BLaER1 (cell line): Measurements from ENCODE around the gene NAA20.

Experiments used
- H3K27ac ChIP-seq: shearing (Covaris generic); formaldehyde crosslinking; 2 replicates; pipeline ENCODE4 v1.8.1; 2022
- H3K27me3 ChIP-seq: shearing (Covaris generic); formaldehyde crosslinking; 2 replicates; pipeline ENCODE4 v1.8.1; 2022
- H3K36me3 ChIP-seq: shearing (Covaris generic); formaldehyde crosslinking; 2 replicates; pipeline ENCODE4 v1.8.1; 2022
- H3K4me1 ChIP-seq: shearing (Covaris generic); formaldehyde crosslinking; 2 replicates; pipeline ENCODE4 v1.8.1; 2022
- H3K4me2 ChIP-seq: shearing (Covaris generic); formaldehyde crosslinking; 2 replicates; pipeline ENCODE4 v1.8.1; 2022
- H3K4me3 ChIP-seq: shearing (Covaris generic); formaldehyde crosslinking; 2 replicates; pipeline ENCODE4 v1.8.1; 2022
- H3K9ac ChIP-seq: shearing (Covaris generic); formaldehyde crosslinking; 2 replicates; pipeline ENCODE4 v1.8.1; 2022
- H3K9me3 ChIP-seq: shearing (Covaris generic); formaldehyde crosslinking; 2 replicates; pipeline ENCODE4 v1.8.1; 2022
- H4K20me1 ChIP-seq: shearing (Covaris generic); formaldehyde crosslinking; 2 replicates; pipeline ENCODE4 v1.8.1; 2022
- Cebpa-rat ChIP-seq: shearing (Covaris generic); IDR thresholded peaks from 2 replicates; pipeline ENCODE4 v1.8.1; 2022

NAA20 gene

DNA sequence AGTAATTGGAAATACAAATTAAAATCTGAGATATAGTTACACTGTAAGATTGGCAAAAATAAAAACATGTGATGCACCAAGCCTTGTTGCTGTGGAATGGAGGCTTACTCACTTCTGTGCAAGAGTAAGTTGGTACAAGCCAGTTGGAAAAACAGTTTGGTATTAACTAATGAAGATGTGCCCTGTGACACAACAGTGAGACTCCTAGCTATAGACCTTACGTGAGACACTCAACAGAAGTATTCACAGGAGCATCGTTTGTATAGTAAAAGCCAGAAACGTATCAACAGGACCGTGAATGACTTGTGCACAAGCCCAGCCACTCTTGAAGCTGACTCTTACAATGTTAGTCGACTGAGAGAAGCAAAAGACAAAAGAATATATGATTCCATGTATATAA, 14.6 kb downstream of the NAA20 start:
- no peak for TF ChIP-seq Cebpa-rat
- Histone ChIP-seq H3K27me3 (no peaks in the 10 kb centered on the region), H4K20me1 (peaks cover 56% of the 10 kb centered on the region), H3K27ac (no peak overlapping the region), H3K9me3 (no peaks in the 10 kb centered on the region), H3K4me1 (no peaks in the 10 kb centered on the region), H3K9ac (no peak overlapping the region), H3K4me3 (no peak overlapping the region), H3K36me3 (peaks cover 97% of the 10 kb centered on the region), H3K4me2 (no peak overlapping the region)

DNA sequence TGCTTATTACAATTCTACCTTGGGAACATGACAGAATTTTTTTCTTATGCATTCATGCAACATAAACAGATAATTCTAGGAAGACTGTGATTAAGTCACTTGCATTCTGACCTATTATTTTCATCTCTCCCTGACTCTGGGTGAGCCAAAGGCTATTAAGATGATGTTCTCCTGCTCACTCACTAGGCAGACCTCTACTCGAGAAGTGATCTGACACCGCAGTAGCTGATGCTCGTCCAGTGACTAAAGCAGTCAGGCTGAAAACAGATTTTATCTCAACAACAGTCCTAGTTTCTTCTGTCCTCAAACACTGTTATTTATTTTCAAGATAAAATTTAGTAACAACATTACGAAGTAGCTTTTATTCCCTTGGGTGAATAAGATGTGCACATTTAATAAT, 17.3 kb downstream of the NAA20 start:
- Histone ChIP-seq H3K27me3 (no peaks in the 10 kb centered on the region), H3K4me3 (no peak overlapping the region), H3K9ac (no peak overlapping the region), H3K27ac (no peak overlapping the region), H4K20me1 (peaks cover 61% of the 10 kb centered on the region), H3K9me3 (no peaks in the 10 kb centered on the region), H3K4me2 (no peak overlapping the region), H3K4me1 (no peaks in the 10 kb centered on the region), H3K36me3 (peaks cover 98% of the 10 kb centered on the region)
- TF ChIP-seq Cebpa-rat: no peak

DNA sequence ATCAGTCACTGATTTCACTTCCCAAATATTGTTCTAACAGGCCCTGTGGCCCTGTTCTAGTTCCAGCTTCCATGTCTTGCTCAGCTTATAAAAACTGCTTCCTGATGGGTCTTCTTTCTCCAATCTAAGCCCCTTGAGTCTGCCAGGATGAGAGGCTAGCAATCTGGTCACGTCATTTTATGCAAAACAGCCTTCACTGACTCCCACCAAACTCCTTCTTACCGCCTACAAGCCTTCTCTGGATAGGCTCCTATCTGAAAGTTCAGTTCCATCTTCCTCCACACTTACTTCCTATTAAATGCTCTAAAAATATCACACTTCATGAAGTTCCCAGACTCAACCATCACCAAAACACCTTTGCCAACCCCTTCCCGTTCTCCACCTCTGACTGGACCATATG, 19.6 kb downstream of the NAA20 start:
- Histone ChIP-seq H3K9ac (no peak overlapping the region), H4K20me1 (peaks cover 52% of the 10 kb centered on the region), H3K9me3 (no peaks in the 10 kb centered on the region), H3K27me3 (no peaks in the 10 kb centered on the region), H3K4me2 (no peak overlapping the region), H3K36me3 (peaks cover 100% of the 10 kb centered on the region), H3K4me1 (no peaks in the 10 kb centered on the region), H3K27ac (no peak overlapping the region), H3K4me3 (no peak overlapping the region)
- no peak for TF ChIP-seq Cebpa-rat

DNA sequence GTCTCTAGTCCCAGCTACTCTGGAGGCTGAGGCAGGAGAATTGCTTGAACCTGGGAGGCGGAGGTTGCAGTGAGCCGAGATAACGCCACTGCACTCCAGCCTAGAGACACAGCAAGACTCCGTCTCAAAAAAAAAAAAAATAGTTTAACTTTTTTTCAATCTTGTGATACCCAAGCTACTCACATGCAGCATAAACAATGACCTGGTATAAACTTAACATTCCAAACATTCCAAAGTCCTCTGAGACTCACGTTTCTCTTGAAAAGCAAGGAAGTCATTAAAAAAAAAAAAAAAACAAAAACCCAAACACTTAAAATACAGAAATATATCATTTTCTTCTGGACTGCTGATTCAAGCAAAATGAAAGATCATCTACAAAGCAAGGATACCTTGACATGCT, 20.8 kb downstream of the NAA20 start:
- H4K20me1 ChIP-seq: peaks cover 51% of the 10 kb centered on the region
- no peaks in the 10 kb centered on the region for H3K27me3 ChIP-seq
- peaks cover 100% of the 10 kb centered on the region for H3K36me3 ChIP-seq
- H3K9ac ChIP-seq: no peak overlapping the region
- no peak for TF ChIP-seq Cebpa-rat
- H3K9me3 ChIP-seq: no peaks in the 10 kb centered on the region
- H3K4me1 ChIP-seq: no peaks in the 10 kb centered on the region
- no peak overlapping the region for H3K4me3 ChIP-seq
- H3K4me2 ChIP-seq: no peak overlapping the region
- H3K27ac ChIP-seq: no peak overlapping the region

DNA sequence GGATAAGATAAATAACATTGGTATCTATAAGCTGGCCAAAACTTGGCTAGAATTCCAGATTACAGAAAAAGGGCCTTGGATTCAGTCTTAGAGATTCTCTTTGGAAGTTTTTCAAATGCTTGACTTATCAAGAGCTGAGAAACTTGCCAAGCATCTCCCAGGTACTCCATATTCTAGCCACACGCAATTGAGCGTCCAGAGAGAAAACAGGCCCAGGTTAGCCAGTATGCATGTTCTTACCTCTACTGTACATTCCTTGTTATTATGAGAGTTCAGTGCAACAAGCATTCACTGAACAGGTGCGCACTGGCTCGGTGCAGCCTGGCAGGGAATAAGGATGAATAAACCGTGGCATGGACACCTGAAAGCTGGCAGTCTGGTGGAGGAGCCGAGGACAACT, 21.4 kb downstream of the NAA20 start:
- TF ChIP-seq Cebpa-rat: no peak
- Histone ChIP-seq H3K27me3 (no peaks in the 10 kb centered on the region), H3K4me3 (no peak overlapping the region), H3K9me3 (no peaks in the 10 kb centered on the region), H3K4me2 (no peak overlapping the region), H4K20me1 (peaks cover 48% of the 10 kb centered on the region), H3K27ac (no peak overlapping the region), H3K9ac (no peak overlapping the region), H3K4me1 (no peaks in the 10 kb centered on the region), H3K36me3 (peaks cover 100% of the 10 kb centered on the region)

DNA sequence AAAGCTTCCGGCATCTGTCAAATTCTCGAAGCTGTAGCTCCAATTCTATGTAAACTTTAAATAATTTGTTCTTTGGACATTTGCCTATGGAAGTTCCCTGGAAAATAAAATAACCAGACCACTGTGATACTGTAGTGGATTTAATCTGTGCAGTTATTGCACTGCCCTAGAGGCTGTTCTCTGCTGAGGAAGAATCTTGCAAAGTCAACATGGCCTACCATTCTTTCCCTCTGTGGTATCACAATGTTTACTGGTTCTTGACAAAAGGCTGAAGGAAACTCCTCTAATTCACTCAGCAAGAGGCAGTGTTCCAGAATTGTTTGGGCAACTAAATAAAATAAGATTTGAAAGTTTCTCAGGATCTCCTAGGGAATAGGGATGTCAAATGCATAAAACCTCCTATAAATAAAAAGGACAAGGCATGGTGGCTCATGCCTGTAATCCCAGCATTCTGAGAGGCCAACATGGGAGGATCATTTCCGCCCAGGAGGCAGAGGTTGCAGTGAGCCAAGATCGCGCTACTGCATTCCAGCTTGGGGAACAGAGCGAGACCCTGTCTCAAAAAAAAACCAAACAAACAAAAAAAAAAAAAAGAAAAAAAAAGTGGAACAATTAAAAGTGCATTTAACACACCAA, 22.7 kb downstream of the NAA20 start:
- Histone ChIP-seq H4K20me1 (peaks cover 47% of the 10 kb centered on the region), H3K9me3 (no peaks in the 10 kb centered on the region), H3K36me3 (peaks cover 100% of the 10 kb centered on the region), H3K27ac (no peak overlapping the region), H3K4me3 (no peak overlapping the region), H3K27me3 (no peaks in the 10 kb centered on the region), H3K4me1 (no peaks in the 10 kb centered on the region), H3K9ac (no peak overlapping the region), H3K4me2 (no peak overlapping the region)
- no peak for TF ChIP-seq Cebpa-rat

DNA sequence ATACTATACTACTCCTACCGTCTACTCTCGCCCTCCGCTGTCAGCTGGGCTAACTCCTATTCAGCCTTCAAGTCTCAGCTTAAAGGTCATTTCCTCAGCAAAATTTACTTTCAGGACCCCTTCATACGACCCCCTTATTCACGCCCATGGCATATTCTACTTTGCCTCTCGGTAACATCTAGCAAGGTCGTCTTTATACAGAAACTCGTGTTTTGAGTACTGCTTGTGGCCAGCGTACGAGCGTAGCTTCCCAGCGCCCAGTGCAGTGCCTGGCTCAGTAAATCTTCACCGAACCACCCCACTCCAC, 34.6 kb downstream of the NAA20 start:
- Histone ChIP-seq H3K27ac (peak overlapping the region; percentile 87), H3K4me1 (peaks cover 29% of the 10 kb centered on the region), H3K27me3 (no peaks in the 10 kb centered on the region), H4K20me1 (peaks cover 16% of the 10 kb centered on the region; the same call in 1 of the 2 replicates), H3K9ac (peak overlapping the region; percentile 88), H3K4me2 (peak overlapping the region; percentile 92), H3K36me3 (peaks cover 42% of the 10 kb centered on the region), H3K9me3 (no peaks in the 10 kb centered on the region), H3K4me3 (peak overlapping the region; percentile 89)
- no peak for TF ChIP-seq Cebpa-rat

DNA sequence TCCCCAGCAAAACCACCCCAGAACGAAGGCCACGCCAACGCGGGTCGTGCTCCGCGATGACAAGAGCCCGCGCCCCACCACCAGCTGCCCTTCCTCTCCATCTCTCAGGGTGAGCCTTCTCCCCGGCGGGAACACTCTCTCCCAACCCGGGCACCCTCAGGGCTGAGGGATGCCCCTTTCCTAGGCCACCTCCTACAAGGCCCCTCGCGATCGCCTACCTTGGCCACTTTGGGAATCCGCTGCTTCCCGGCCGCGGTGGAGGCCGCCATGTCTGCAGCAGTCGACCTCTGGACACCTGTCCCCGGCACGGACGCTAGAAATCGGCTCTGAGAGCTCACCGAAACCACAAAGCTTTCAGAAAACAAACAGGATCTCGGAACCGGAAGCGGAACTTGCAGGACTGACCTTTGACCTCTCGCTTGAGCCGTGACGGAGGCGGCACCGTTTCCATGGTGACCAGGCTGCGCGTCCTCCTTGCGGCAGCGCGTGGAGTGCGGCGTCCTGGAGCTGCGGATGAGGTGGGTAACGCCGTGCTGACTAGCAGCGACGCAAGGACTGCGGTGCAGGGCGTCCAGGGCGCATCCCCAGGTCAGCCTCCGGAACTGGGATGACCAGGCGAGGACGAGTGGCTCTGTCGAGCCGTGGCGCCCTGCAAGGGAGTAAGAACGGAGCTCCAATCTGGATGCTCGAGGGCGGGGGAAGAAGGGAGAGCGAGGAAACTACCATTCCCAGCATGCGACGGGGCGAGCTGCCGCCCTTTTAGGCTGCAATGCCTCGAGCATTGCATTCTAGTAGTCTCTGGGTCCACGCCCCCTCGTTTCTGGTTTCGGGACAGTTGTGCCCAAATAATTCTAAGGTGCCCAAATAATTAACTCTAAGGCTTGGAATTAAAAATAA, 35.2 kb downstream of the NAA20 start, which contains the start of the genes CFAP61 and CRNKL1:
Gene CFAP61, plus strand, starts transcription at position 459 of the 897 bp plus-strand sequence. CDS start 4,122 bp downstream, outside the sequence.
Gene CRNKL1, minus strand, starts transcription at position 393 of the 897 bp plus-strand sequence. Its CDS starts 124 bp downstream, at position 269.
- Histone ChIP-seq H3K27me3 (no peaks in the 10 kb centered on the region), H3K27ac (peak within 1 kb of the TSS; percentile 87), H3K4me1 (peaks cover 31% of the 10 kb centered on the region), H3K36me3 (peaks cover 36% of the 10 kb centered on the region), H3K9me3 (no peaks in the 10 kb centered on the region), H3K4me3 (peak within 1 kb of the TSS; percentile 89), H4K20me1 (peaks cover 16% of the 10 kb centered on the region; the same call in 1 of the 2 replicates), H3K9ac (peak within 1 kb of the TSS; percentile 88), H3K4me2 (peak within 1 kb of the TSS; percentile 92)
- TF ChIP-seq Cebpa-rat: no peak

DNA sequence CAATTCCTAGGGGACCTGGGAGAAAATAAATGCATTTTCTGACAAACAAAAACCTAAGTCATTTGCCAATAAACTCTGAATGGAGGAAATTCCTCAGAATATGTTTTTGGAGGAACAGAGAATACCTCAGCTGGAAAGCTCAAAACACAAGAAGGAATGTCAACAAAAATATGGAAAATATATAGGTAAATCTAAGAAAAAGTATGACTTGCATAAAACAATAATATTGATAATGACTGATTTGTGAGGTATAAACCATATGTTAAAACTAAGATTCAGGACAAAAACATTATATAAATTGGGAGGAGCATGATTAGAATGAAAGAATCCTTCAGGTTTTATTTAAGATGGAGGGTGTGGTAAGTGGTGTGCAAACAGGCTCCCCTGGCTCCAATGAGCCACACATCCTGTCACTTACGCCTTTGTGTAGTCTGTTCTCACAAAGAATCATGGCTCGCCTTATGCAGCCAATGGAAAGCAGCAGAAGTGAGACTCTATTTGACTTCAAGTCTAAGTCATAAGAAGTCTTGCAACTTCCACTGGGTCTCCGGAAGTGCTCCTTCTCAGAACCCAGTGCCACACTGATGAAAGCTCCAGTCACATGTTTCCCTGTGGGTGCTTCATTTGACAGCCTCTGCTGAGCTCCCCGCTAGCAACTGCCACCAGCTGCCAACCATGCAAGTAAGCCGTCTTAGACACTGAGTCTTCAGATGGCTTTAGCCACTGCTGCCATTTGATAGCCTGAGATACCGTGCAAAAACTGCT, 43.3 kb downstream of the NAA20 start:
- H3K4me3 ChIP-seq: no peak overlapping the region

More for the DNA sequence above, 43.3 kb downstream of the NAA20 start:
- Histone ChIP-seq H4K20me1 (no peaks in the 10 kb centered on the region), H3K4me1 (peaks cover 35% of the 10 kb centered on the region), H3K9ac (no peak overlapping the region), H3K4me2 (no peak overlapping the region), H3K27ac (no peak overlapping the region), H3K36me3 (no peaks in the 10 kb centered on the region), H3K27me3 (no peaks in the 10 kb centered on the region), H3K9me3 (peaks cover 10% of the 10 kb centered on the region)
- no peak for TF ChIP-seq Cebpa-rat
